ENCODE results near the gene DHX32. TPM values are rescaled to one million over a fixed set of nuclear protein-coding genes. Genes with fewer than 3 reads are reported as not detected.
A peak's percentile ranks its signal among the peaks of the same experiment; 100 is the strongest.
"Not testable (repeated sequence)": the region's sequence is repeated elsewhere in the genome, so short reads cannot be mapped to it uniquely, and the experiment has no call there.

The DHX32 gene
- total RNA-seq (2022) (29.2 and 32.2 TPM in 2 replicates), Bru-seq, nascent RNA (percentile 78 among the genes with signal in this experiment), BruChase-seq, experiment 1, labeled RNA remaining after a 6-hour chase (percentile 74 among the genes with signal in this experiment), BruChase-seq, experiment 2, labeled RNA remaining after a 2-hour chase (percentile 78 among the genes with signal in this experiment)
- long read RNA-seq, partial matches to known transcripts, result 3 of 43 reads
- long read RNA-seq, other reads (novel, unspliced or antisense), result 40 of 43 reads

GRCh38 chr10:125881192-125881591, at the start of gene DHX32:
DHX32 (minus strand) TSS chr10:125881292; CDS start chr10:125880824, 468 bp downstream.
- CTCF ChIA-PET, result no interaction called here
- peak within 1 kb of the TSS; percentile 75 for H3K27ac Mint-ChIP-seq (ENCODE audit: unreplicated experiment)
- BruUV-seq (replicated peaks), result no TSS peak
- intact Hi-C loops (cut with micrococcal nuclease; ENCODE audit: unreplicated experiment), result no loop called here
- H3K27me3 Mint-ChIP-seq (ENCODE audit: unreplicated experiment), result no peaks in the 10 kb centered on the region
- DNase-seq, result no peak
- H3K4me1 Mint-ChIP-seq (ENCODE audit: low read depth, unreplicated experiment), result peaks cover 37% of the 10 kb centered on the region
- no peak within 1 kb of the TSS for H3K4me3 Mint-ChIP-seq (ENCODE audit: low read depth, unreplicated experiment)
- H3K36me3 Mint-ChIP-seq (ENCODE audit: insufficient read depth, unreplicated experiment), result peaks cover 14% of the 10 kb centered on the region
- TF ChIP-seq CTCF (IDR thresholded peaks at IDR 0.05; ENCODE audit: unreplicated experiment), result no peak
- no peaks in the 10 kb centered on the region for H3K9me3 Mint-ChIP-seq (ENCODE audit: low read depth, unreplicated experiment)

- no TSS peak for BruUV-seq (replicated peaks)
- H3K36me3 Mint-ChIP-seq (ENCODE audit: insufficient read depth, unreplicated experiment), result no peaks in the 10 kb centered on the region
- no peaks in the 10 kb centered on the region for H3K9me3 Mint-ChIP-seq (ENCODE audit: low read depth, unreplicated experiment)
- no peak overlapping the region for H3K27ac Mint-ChIP-seq (ENCODE audit: unreplicated experiment)
- H3K27me3 Mint-ChIP-seq (ENCODE audit: unreplicated experiment), result no peaks in the 10 kb centered on the region
- no peaks in the 10 kb centered on the region for H3K4me1 Mint-ChIP-seq (ENCODE audit: low read depth, unreplicated experiment)
- DNase-seq, result no peak
- no peak overlapping the region for H3K4me3 Mint-ChIP-seq (ENCODE audit: low read depth, unreplicated experiment)
- no peak for TF ChIP-seq CTCF (IDR thresholded peaks at IDR 0.05; ENCODE audit: unreplicated experiment)
- intact Hi-C loops (cut with micrococcal nuclease; ENCODE audit: unreplicated experiment), result loop anchor here (10.0 kb wide), 1 partner anchor 1035 kb away; no protein-coding TSS in a partner anchor
- CTCF ChIA-PET, result interaction anchor here (0.6 kb wide), 1 partner anchor 79 kb away, joined by 7 read pairs; no protein-coding TSS in a partner anchor
These were observed 48.5 kb upstream of the DHX32 start for GRCh38 chr10:125929618-125930017.

- intact Hi-C loops (cut with micrococcal nuclease; ENCODE audit: unreplicated experiment), result no loop called here
- H3K9me3 Mint-ChIP-seq (ENCODE audit: low read depth, unreplicated experiment), result no peaks in the 10 kb centered on the region
- H3K36me3 Mint-ChIP-seq (ENCODE audit: insufficient read depth, unreplicated experiment), result no peaks in the 10 kb centered on the region
- no peak for DNase-seq
- TF ChIP-seq CTCF (IDR thresholded peaks at IDR 0.05; ENCODE audit: unreplicated experiment), result no peak
- no peak overlapping the region for H3K4me3 Mint-ChIP-seq (ENCODE audit: low read depth, unreplicated experiment)
- CTCF ChIA-PET, result no interaction called here
- no peaks in the 10 kb centered on the region for H3K27me3 Mint-ChIP-seq (ENCODE audit: unreplicated experiment)
- no peaks in the 10 kb centered on the region for H3K4me1 Mint-ChIP-seq (ENCODE audit: low read depth, unreplicated experiment)
- BruUV-seq (replicated peaks), result no TSS peak
- no peak overlapping the region for H3K27ac Mint-ChIP-seq (ENCODE audit: unreplicated experiment)
These were observed 48.0 kb upstream of the DHX32 start for GRCh38 chr10:125928928-125929585.

- H3K4me1 Mint-ChIP-seq (ENCODE audit: low read depth, unreplicated experiment); CTCF ChIA-PET; intact Hi-C loops (cut with micrococcal nuclease; ENCODE audit: unreplicated experiment); H3K36me3 Mint-ChIP-seq (ENCODE audit: insufficient read depth, unreplicated experiment); H3K9me3 Mint-ChIP-seq (ENCODE audit: low read depth, unreplicated experiment); BruUV-seq (replicated peaks); DNase-seq; H3K27ac Mint-ChIP-seq (ENCODE audit: unreplicated experiment); H3K4me3 Mint-ChIP-seq (ENCODE audit: low read depth, unreplicated experiment); H3K27me3 Mint-ChIP-seq (ENCODE audit: unreplicated experiment): not testable (repeated sequence)
These were observed 46.2 kb upstream of the DHX32 start for GRCh38 chr10:125927265-125927664.

- BruUV-seq (replicated peaks), result no TSS peak
- no peaks in the 10 kb centered on the region for H3K9me3 Mint-ChIP-seq (ENCODE audit: low read depth, unreplicated experiment)
- H3K27ac Mint-ChIP-seq (ENCODE audit: unreplicated experiment), result no peak overlapping the region
- no peak overlapping the region for H3K4me3 Mint-ChIP-seq (ENCODE audit: low read depth, unreplicated experiment)
- CTCF ChIA-PET, result no interaction called here
- H3K36me3 Mint-ChIP-seq (ENCODE audit: insufficient read depth, unreplicated experiment), result no peaks in the 10 kb centered on the region
- no peak for DNase-seq
- H3K27me3 Mint-ChIP-seq (ENCODE audit: unreplicated experiment), result no peaks in the 10 kb centered on the region
- intact Hi-C loops (cut with micrococcal nuclease; ENCODE audit: unreplicated experiment), result no loop called here
- TF ChIP-seq CTCF (IDR thresholded peaks at IDR 0.05; ENCODE audit: unreplicated experiment), result no peak
- H3K4me1 Mint-ChIP-seq (ENCODE audit: low read depth, unreplicated experiment), result no peaks in the 10 kb centered on the region
These were observed 45.2 kb upstream of the DHX32 start for GRCh38 chr10:125926247-125926646.
